H1 (cell line): ENCODE data around the gene TMEM245. TPM values are rescaled to one million over a fixed set of nuclear protein-coding genes. Genes with fewer than 3 reads are reported as not detected.

Experiments
- CEBPB ChIP-seq: IDR thresholded peaks from 2 replicates; pipeline ENCODE4 v1.6.1; 2012; ENCODE audit warnings: low read depth, low read length
- EGR1 ChIP-seq: IDR thresholded peaks from 2 replicates; pipeline ENCODE4 v1.6.1; 2011; ENCODE audit warnings: low read depth, low read length, borderline replicate concordance
- EP300 ChIP-seq, 2 experiments: IDR thresholded peaks; 1 replicate in 1 of 2; 2 replicates in 1 of 2; pipeline ENCODE4 v1.6.1; 2011 to 2012; ENCODE audit warnings: low read depth in 2 of 2, low read length in 2 of 2, mild to moderate bottlenecking in 2 of 2, borderline replicate concordance in 1 of 2, inconsistent platforms in 1 of 2, moderate library complexity in 1 of 2
- JUN ChIP-seq: IDR thresholded peaks from 2 replicates; pipeline ENCODE4 v1.6.1; 2011; ENCODE audit warnings: low read depth, mild to moderate bottlenecking, improper control_type of control experiment, low read length
- NRF1 ChIP-seq: IDR thresholded peaks from 2 replicates; pipeline ENCODE4 v1.6.1; 2011; ENCODE audit warnings: mild to moderate bottlenecking, low read depth, low read length, improper control_type of control experiment
- PHF8 ChIP-seq: fragments of 200-600 bp; sonication (generic); conservative IDR thresholded peaks from 2 replicates; pipeline ENCODE4 v1.7.1; 2012; ENCODE audit warnings: low read depth, mild to moderate bottlenecking, inconsistent platforms, low read length, moderate library complexity
- RAD21 ChIP-seq, 2 experiments: IDR thresholded peaks in 1 of 2; conservative IDR thresholded peaks in 1 of 2; 2 replicates each; pipeline ENCODE4 v1.6.1; 2011; ENCODE audit warnings: low read depth in 2 of 2, low read length in 2 of 2, improper control_type of control experiment in 1 of 2, inconsistent platforms in 1 of 2, mild to moderate bottlenecking in 1 of 2, moderate library complexity in 1 of 2
- SAP30 ChIP-seq: fragments of 300-600 bp; sonication (generic); IDR thresholded peaks from 2 replicates; pipeline ENCODE4 v1.7.1; 2012; ENCODE audit warnings: low read length, moderate library complexity, mild to moderate bottlenecking, inconsistent platforms; ENCODE audit not compliant: insufficient read depth, insufficient replicate concordance
- SP2 ChIP-seq: IDR thresholded peaks from 2 replicates; pipeline ENCODE4 v1.6.1; 2012; ENCODE audit warnings: mild to moderate bottlenecking, low read length, inconsistent platforms
- SP4 ChIP-seq: IDR thresholded peaks from 2 replicates; pipeline ENCODE4 v1.6.1; 2012; ENCODE audit warnings: low read length, inconsistent platforms
- polyA plus RNA-seq, 7 experiments: library from polyadenylated mRNA; depleted of rRNA in 3 of 7; stranded (reverse) in 5 of 7; unstranded in 2 of 7; fragments of >200 nt in 5 of 7; fragments of 200-250 nt in 2 of 7; gene quantifications; 1 replicate in 5 of 7; 2 replicates in 1 of 7; 4 replicates in 1 of 7; pipeline versions ENCODE4 v1.2.1 to v1.2.3, GENCODE V29; 2011 to 2013; ENCODE audit warnings: missing spikeins in 2 of 7, mixed read lengths in 2 of 7
- total RNA-seq: library from RNA; stranded (reverse); fragmentation: NEBNext Ultra II Directional; extraction: Animal tissue kit (Norgen Biotek cat#: 25700); gene quantifications from 2 replicates; pipeline ENCODE4 v1.2.1, GENCODE V29; 2021

TMEM245 gene
- total and polyA plus RNA-seq, 2 of the 8 experiments (the other 6 are each of a cell fraction or from before 2014, with no cell fraction given), result 44.3 to 45.8 TPM

GRCh38 chr9:109013679-109014607 lies 105.8 kb downstream of the TMEM245 start (continued):
- TF ChIP-seq PHF8, result no peak
- TF ChIP-seq SAP30, result peak; percentile 71
- TF ChIP-seq JUN, result no peak
- no peak for TF ChIP-seq EGR1
- no peak for TF ChIP-seq CEBPB
- TF ChIP-seq EP300 (IDR thresholded peaks at IDR 0.05; ENCODE audit: borderline replicate concordance in 1 of 2, low read depth in 2 of 2, low read length in 2 of 2), result no peak
- no peak for TF ChIP-seq RAD21 (IDR thresholded peaks at IDR 0.05 in 1 of 2, conservative IDR thresholded peaks at IDR 0.05 in 1 of 2; ENCODE audit: low read depth in 2 of 2, low read length in 2 of 2)
- 0 out of 2 replicates have a peak, but pooled peaks have one; percentile 23 for TF ChIP-seq SP4
- TF ChIP-seq NRF1, result no peak
- TF ChIP-seq SP2, result no peak
